Suppressor macrophage treated with lipopolysaccharide for 4 hours (primary cell): ENCODE measurements around the gene TBX21.

Experiments used
- DNase-seq: peaks from one replicate; pipeline ENCODE4 v3.0.0-alpha.2; 2020

The TBX21 gene

GRCh38 chr17:47713980-47714700 is 18.9 kb upstream of the TBX21 start:
- DNase-seq, result no peak

DNA sequence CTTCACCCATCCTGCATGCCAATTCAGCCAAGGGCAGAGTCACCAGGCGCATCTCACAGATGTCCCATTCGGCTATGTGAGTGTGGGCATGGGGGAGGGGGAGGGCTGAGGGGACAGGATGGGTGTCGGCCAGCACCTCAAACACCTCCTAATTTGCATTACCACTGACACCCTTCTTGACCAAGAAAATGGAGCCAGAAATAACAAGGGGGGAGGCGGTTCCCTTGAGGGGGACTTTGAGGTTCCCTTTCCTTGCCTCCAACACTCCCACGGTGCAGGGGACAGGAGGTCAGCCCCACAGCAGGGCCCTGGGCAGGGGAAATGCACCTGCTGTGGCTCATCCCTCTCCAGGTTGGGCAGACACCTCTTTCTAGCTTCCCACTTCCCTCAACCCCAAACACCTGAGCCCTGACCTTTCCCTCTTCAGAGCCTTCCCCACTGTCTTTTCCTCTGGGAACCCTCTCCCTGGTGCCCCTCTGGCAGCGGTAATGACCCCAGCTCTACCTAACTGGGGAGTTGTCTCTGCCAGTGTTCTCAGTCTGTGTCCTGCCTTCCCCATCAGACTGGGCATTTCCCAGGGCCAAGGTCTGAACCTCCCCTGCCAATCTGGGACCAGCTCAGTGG is 18.2 kb upstream of the TBX21 start:
- no peak for DNase-seq

DNA sequence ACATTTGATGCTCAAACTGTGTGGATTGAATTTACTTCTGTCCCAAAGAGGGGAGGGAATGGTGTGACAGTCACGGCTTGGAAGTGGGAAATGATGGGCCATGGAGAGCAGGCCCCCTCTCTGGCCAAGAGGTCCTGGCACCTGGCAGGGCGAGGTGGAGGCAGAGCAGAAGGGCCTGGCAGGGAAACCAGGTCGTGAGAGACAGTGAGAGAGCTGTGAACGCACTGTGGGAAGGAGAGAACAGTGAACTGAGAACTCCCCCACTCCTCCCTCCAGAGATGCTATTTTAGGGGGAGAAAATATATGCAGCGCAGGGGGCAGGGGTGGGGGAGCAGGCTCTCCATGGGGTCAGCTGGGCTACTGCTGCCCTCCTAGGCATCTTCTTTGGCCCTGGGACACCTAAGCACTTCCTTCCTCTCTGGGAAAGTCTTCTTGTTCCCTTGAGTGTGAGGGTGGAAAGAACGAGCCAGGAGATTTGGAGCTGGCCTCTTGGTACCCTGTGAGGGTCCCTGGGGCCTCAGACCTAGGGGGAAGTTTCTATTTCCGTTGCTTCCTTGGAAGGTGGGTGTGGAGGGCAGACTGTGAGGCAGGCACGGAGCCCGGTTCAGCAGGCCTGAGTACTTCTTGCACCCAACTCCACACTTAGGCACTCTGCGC is 17.2 kb upstream of the TBX21 start:
- DNase-seq, result no peak

DNA sequence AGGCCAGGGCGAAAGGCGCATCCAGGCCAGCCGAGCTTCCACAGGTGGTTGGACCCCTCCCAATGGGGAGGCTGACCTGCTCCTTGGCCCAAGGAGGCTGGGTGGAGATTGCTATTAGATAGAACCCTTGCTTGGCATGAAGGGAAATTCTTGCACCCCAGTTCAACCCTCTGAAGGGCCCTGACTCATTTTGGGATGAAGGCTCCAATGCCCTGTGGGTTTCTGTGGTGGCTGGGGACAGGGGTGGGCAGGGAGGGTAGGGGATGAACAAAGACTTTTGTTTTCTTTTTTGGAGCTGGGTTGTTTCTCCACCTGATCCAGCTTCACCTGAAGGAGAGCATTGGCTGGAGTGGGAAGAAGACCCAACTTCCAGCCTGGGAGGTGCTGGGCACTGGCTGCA is 16.7 kb upstream of the TBX21 start:
- no peak for DNase-seq

- peak; percentile 24 for DNase-seq
Measured at GRCh38 chr17:47717261-47717697, 15.8 kb upstream of the TBX21 start.

- DNase-seq, result no peak
Measured at GRCh38 chr17:47717979-47718621, 14.9 kb upstream of the TBX21 start.

GRCh38 chr17:47718634-47719405 is 14.2 kb upstream of the TBX21 start:
- DNase-seq, result no peak

GRCh38 chr17:47719411-47720152 is 13.5 kb upstream of the TBX21 start:
- peak; percentile 58 for DNase-seq

GRCh38 chr17:47720196-47720595 is 12.8 kb upstream of the TBX21 start:
- no peak for DNase-seq

GRCh38 chr17:47720754-47721533 is 12.1 kb upstream of the TBX21 start:
- DNase-seq, result peak; percentile 90

GRCh38 chr17:47721725-47722124 is 11.3 kb upstream of the TBX21 start:
- DNase-seq, result no peak

DNA sequence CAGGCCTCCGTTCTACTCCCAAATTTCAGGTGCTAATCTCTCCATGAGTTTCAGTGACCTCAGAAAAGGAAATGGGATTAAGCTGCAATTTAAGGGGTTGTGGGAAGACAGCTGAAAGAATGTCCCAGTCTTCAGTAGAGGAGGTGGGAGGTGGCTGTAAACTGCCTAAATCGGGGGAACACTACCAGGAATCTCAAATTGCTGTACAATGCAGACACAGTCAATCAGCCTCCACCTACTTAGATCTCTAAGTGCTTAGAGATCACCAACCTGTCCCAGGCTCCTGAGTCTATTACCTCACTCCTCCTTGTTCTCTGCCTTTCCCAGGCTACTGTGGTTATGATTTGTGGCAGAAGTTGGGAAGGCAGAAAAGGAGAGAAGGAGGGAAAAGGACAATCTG is 8.3 kb upstream of the TBX21 start:
- DNase-seq, result no peak

- DNase-seq, result no peak
Measured at GRCh38 chr17:47725446-47726111, 7.5 kb upstream of the TBX21 start.

- DNase-seq, result no peak
Measured at GRCh38 chr17:47726796-47727703, 6.0 kb upstream of the TBX21 start.

DNA sequence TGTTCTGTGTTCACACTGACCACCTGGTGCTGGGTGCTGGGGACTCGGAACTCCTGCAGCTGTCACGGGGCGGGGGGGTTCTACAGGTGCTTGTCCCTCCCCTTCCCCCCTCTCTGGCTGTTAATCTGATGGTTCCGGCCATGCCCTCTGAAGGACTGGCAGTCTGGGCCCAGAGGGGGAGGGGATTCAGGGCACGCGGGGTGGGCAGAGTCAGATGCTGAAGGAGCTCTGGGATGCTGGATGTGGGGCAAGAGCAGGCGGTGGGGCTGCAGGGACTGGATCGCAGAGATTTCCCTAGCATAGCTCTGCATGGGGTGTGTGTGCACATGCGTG is 5.4 kb upstream of the TBX21 start:
- no peak for DNase-seq

DNA sequence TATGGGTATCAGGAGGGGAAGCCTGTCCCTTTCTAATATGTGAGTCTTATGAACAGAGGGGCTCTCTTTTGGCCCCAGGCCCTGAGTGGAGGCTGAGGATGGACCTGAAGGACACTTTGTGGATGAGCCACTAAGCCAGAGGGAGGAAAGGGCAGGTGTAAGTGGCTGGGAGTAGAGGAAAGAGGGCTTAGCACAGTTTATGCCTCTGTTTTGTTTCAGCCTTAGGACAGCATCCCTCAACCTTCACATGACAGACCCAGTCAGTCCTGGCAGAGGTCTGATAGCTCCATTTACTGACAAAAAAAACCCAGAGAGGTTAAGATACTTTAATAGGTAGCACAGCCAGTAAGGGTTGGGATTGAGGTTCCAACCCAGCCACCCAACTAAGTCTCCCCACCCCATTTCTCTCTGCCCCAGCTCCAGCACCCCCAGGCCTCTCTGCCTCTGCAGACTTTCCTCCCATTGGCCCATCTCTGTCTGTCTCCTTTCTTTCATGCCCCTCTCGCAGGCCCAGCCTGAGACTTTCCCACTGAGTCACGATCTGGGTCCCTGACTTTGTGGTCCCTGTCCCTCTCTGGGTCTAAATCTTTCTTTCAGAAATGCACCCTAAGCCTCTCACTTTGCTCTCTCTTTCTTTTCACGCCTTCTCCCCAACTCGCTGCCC is 4.7 kb upstream of the TBX21 start:
- no peak for DNase-seq

- no peak for DNase-seq
Measured at GRCh38 chr17:47729476-47729875, 3.6 kb upstream of the TBX21 start.

DNA sequence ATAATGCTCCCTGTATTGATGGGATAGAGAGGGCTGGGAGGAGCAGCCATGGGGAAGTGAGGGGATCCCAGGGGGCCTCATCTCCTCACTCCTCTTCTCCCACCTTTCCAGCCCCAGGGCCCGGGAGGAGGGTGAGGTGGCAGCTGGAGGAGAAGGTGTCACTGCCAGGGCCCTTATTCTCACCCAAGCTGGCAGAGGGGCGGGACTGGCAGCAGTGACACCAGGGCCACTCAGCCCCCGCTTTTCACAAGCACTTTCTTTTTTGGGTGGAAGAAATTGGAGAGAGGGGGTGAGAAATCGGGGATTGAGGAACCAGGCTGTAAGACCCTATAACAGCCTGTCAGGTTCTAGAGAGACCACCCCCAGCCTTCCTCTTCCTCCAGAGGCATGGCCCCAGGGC is 2.4 kb upstream of the TBX21 start:
- no peak for DNase-seq

DNA sequence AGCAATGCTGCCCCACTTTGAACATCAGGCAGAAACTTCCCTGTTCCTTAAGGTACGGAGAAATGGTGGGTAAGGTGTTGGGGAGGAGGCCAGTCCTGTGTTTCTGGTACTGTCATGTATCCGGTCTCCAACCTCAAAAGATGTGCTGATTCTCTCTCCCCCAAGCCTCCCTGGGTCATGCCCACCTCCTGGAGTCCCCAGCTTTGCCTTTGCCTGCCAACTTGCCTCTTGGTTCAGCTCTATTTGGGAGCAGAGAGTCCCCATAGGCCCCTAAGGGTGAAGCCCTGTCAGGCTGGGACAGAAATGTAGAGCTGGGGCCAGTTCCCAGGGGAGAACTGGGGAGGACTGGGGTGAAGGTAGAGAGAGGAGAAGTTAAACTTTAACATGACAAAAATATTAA is 1.6 kb upstream of the TBX21 start:
- DNase-seq, result no peak
